ENCODE measurements around the gene LGALS4.

The LGALS4 gene

DNA sequence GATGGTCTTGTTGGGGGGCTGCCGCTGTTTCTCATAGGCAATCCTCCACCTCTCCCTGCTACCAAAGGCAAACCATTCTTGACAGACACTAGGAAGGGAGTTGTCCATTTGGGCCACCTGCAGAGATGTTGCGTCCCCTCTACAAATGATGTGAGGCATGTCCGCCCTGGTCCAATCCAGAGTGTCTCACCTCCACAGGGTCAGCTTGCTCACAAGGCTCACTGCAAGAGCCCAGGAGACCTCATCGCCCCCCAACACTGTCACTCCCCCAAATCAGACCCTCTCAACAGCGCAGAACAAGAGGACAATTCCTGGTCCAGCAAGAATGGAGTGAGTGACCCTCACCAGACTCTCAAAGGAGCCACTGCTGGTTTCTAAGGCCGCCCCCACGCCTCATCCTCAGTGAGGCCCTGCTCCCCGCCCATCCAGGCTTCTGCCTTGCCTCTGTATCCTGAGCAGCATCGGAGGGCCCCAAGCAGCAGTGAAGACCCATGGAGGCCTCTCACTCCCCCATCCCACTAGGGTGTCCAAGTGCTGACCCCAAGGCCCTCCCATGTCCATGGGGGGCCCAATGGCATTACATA lies 30.5 kb upstream of the LGALS4 start:
- ChIA-PET POLR2A (ENCODE audit: low non-redundant PET) (no interaction called here), CTCF (no interaction called here)
- H3K27ac ChIP-seq: peak overlapping the region; percentile 99
- TF ChIP-seq, protein P1, sequence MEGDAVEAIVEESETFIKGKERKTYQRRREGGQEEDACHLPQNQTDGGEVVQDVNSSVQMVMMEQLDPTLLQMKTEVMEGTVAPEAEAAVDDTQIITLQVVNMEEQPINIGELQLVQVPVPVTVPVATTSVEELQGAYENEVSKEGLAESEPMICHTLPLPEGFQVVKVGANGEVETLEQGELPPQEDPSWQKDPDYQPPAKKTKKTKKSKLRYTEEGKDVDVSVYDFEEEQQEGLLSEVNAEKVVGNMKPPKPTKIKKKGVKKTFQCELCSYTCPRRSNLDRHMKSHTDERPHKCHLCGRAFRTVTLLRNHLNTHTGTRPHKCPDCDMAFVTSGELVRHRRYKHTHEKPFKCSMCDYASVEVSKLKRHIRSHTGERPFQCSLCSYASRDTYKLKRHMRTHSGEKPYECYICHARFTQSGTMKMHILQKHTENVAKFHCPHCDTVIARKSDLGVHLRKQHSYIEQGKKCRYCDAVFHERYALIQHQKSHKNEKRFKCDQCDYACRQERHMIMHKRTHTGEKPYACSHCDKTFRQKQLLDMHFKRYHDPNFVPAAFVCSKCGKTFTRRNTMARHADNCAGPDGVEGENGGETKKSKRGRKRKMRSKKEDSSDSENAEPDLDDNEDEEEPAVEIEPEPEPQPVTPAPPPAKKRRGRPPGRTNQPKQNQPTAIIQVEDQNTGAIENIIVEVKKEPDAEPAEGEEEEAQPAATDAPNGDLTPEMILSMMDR (conservative IDR thresholded peaks at IDR 0.05; ENCODE audit: low read depth): no peak
- no peak for DNase-seq (ENCODE audit: low spot score)

DNA sequence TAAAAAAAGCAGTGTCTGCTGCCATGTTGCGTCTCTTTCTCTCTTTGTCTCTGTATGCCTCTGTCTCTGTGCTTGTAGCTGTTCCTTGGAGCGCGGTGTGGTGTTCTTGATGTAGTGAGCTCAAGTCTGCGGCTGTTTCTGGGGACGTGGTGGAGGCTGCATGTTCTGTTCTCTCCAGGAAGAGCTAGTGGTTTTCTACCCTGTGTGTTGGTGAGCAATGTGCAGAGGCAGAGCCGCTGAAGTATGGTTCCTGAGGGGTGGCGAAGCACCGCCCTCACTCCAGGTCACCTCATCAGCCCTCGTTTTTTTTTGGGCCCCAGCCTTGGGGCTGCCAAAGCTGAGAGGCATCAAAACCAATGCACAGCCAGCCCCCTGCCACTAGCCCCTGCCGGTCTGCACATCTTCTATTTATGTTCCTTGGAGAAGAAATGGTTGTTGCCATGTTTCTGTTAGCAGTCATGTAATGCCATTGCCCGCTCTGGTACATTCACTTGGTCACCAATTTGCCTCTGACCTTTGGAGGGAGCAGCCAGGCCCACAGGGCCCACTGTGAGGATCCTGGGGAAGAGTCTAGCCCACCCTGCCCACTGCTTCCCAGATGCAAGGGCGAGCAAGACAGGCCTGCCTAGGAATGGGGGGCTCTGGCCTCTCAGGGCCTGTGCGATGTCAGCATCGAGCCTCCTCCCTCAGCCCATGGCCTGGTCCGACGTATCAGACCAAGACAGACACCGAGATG lies 29.9 kb upstream of the LGALS4 start:
- ChIA-PET POLR2A (ENCODE audit: low non-redundant PET) (no interaction called here), CTCF (interaction anchor here (0.6 to 0.7 kb wide), 2 partner anchors 12 to 77 kb away, joined by 6 to 8 read pairs; no protein-coding TSS in a partner anchor)
- DNase-seq (ENCODE audit: low spot score): no peak
- TF ChIP-seq, protein P1 (conservative IDR thresholded peaks at IDR 0.05; ENCODE audit: low read depth): no peak
- H3K27ac ChIP-seq: peak overlapping the region; percentile 99

GRCh38 chr19:38841787-38842438 lies 29.2 kb upstream of the LGALS4 start:
- TF ChIP-seq, protein P1 (conservative IDR thresholded peaks at IDR 0.05; ENCODE audit: low read depth): no peak
- no peak overlapping the region for H3K27ac ChIP-seq
- ChIA-PET CTCF (interaction anchor here (0.6 to 0.7 kb wide), 2 partner anchors 11 to 77 kb away, joined by 6 to 8 read pairs; no protein-coding TSS in a partner anchor), POLR2A (ENCODE audit: low non-redundant PET) (no interaction called here)
- DNase-seq (ENCODE audit: low spot score): no peak

DNA sequence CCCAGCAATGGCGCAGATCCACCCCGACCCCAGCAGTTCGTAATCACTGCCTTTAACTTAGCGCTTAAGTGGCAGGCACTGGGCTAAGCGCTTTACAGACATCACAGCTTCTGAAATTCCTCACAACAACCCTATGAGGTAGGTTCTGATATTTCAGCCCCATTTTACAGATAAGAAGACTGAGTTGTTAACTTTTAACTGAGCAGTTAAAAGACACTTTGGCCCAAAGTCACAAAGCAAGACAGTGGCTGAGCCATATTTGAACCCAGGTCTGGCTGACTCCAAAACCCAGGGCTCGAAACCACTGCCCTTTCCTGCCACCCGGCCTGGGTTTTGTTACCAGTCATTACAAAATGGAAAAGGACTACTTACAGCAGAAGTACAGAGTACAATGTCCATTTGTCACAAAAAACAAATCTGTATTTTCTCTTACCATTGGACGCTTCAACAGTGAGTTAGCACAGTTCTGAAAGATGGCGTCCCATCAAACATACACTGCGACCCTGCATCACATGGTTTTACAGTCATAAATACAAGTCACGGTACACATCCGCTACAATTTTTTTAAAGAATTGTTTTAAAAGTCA lies 28.5 kb upstream of the LGALS4 start:
- peak overlapping the region; percentile 91 for H3K27ac ChIP-seq
- POLR2A ChIA-PET (ENCODE audit: low non-redundant PET): interaction anchor here (0.5 to 1.0 kb wide), 2 partner anchors 30 to 109 kb away, joined by 3 to 6 read pairs; no protein-coding TSS in a partner anchor

DNA sequence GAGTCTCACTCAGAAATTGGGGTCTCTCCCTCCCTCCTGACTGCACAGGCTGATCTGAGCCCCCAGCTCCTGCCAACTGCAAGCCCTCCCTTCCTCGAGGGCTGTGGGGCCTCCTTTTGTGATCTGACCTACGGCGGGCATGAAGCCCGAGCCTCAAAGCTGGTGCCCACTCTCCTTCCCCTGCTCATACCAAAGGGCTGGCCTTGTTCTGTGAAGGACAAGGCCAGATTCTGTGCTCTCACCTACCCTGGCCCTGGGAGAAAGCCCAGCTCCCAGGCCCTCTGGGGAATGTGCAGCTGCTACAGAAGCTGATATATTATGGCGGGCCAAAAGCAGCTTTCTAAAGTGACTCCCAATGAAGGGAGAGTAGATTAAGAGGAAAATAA lies 27.8 kb upstream of the LGALS4 start:
- ChIA-PET POLR2A (ENCODE audit: low non-redundant PET) (interaction anchor here (0.5 to 1.0 kb wide), 4 partner anchors 9 to 108 kb away, joined by 3 to 6 read pairs (median 4); no protein-coding TSS in a partner anchor), CTCF (no interaction called here)
- DNase-seq (ENCODE audit: low spot score): no peak
- peak overlapping the region; percentile 91 for H3K27ac ChIP-seq
- TF ChIP-seq, protein P1 (conservative IDR thresholded peaks at IDR 0.05; ENCODE audit: low read depth): no peak

More for the DNA sequence above, 28.5 kb upstream of the LGALS4 start:
- CTCF ChIA-PET: no interaction called here
- DNase-seq (ENCODE audit: low spot score): no peak
- TF ChIP-seq, protein P1 (conservative IDR thresholded peaks at IDR 0.05; ENCODE audit: low read depth): no peak
